Measurements from ENCODE around the gene GDI2.
"Not testable (repeated sequence)": the region's sequence is repeated elsewhere in the genome, so short reads cannot be mapped to it uniquely, and the experiment has no call there.

Gene GDI2

DNA sequence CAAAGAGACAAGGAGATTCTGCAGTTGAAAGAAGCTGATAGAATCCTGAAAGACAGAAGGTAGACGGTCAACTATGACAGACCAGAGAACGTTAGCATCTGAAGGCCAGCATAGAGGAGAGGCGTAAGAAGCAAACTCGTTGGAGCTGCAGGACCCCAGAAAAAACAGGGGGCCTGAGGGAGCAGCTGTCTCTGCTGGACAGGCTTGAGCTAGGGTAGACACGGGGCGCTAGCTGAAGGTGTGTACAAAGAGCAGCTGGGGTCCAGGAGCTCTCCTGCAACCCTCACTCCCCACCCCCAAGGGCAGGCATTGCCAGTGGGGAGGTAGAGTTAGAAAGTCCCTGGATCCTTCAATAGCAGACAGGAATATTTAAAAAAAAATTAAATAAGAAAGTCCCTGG is 14.6 kb upstream of the GDI2 start:
- no peak for DNase-seq

DNA sequence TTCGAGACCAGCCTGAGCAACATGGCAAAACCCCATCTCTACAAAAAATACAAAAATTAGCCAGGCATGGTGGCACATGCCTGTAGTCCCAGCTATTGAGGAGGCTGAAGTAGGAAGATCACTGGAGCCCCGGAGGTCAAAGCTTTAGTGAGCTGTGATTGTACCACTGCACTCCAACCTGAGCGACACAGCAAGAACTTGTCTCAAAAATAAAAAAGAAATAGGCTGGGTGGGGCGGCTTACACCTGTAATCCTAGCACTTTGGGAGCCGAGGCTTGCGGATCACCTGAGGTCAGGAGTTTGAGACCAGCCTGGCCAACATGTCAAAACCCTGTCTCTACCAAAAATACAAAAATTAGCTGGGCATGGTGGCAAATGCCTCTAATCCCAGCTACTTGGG is 13.3 kb upstream of the GDI2 start:
- not testable (repeated sequence) for DNase-seq

DNA sequence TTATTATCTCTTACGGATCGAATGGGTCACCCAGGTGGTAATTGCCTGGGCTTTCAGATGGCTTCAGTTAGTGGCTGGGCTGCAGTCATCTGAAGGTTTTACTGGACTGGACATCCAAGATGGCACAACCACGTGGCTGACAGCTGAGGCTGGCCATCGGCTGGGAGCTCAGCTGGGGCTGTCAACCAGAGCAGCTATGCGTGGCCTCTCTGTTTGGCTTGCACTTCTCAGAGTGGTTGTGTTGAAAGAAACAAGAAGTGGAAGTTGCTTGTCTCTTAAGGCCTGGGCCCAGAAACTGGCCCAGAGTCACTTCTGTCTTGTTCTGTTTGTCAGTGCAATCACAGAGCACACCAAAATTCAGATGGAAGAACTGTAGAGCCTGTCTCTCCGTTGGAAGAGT is 5.7 kb upstream of the GDI2 start:
- no peak for DNase-seq

DNA sequence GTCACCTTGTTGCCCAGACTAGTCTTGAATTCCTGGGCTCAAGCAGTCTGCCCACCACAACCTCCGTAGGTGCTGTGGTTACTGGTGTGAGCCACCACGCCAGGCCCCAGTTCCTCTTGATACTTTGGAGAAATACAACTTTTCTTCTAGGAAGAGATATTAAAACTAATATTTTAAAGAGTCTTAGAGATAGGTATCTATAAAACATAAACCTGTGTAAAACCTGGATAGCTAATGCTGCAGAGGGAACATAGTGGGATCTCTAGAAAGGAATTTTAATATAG is 4.8 kb upstream of the GDI2 start:
- no peak for DNase-seq

DNA sequence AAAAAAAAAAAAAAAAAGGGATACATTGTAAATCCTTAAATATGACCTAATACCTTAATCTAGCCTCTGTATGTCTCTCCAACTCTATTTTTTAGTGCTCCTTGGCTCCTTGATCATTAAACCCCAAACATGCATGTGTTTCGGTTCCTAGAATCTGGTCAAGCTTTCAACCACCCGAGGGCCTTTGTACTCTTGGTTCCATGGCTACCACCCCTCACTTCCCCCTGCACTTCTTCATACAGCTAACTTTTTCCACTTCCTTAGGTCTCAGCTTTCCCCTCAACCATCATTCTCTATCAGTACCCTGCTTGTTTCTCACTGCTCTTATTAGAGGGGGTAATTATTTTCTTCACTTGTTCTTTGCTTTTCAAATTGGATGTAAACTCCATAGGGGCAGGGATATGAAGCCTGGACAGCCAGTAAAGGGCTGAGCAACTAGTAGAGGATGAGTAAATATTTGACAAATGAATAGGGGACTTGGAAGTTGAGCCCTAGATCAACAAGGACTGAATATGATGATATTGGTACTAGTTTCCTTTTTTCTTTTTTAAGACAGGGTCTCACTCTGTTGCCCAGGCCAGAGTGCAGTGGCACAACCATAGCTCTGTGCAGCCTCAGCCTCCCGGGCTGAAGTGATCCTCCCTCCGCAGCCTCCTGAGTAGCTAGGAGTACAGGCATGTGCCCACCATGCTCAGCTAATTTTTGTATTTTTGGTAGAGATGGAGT is 4.3 kb upstream of the GDI2 start:
- DNase-seq = no peak

DNA sequence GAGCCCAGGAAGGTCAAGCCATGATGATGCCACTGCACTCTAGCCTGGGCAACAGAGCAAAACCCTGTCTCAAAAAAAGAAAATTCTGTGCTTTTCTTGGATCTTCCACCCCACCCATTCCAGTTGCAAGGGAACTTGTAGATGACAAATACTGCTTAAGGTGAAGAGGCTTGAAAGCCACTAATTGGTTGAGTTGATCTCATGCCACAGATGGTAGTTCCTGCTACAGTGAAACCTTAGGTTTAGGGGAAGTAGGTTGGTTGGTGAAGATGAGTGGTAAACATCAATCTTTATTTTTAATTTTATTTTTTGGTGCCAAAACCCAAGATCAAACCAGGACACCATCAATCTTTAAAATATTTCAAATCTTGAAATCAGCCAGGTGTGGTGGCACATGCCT is 2.9 kb upstream of the GDI2 start:
- DNase-seq = no peak

DNA sequence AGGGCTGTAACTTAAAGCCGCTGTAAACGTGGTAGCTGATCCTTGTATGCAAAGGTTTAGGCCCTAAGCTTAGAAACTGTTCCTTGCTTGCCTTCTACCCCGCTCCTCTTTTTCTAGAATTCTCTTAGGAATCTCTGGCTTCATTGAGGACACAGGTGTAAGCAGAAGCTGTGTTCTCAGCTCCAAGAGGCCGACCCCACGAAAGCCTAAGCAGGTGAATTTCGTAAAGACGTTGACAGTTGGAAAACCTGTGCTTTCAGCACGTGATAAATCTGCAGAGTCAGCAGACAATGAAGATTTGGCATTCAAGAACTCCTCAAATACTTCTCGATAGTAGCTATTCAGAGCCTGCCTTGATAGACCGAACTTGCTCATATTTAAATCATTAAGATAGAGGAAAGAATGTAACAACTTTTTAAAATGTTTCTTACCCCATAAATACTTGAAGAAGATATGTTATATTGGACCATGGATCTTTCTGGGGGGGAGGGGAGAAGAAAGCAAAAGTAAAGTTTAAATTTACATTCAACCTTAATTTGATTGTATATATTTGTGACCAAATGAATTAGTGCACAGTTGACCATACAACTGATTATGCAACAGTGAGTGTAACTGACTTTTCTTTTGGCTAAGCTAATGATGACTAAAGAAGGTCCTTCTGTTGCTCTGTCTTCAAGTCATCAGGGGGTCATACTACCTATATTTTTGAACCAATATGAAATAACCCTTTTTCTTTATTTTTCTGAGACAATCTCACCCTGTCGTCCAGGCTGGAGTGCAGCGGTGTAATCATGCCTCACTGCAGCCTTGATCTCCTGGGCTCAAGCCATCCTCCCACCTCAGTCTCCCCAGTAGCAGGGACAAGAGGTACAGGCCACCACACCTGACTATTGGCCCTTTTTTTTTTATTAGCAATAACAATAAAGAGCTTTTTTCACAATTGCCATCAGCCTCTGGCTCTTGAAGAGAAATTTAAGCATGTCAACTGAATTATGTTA is 1.2 kb upstream of the GDI2 start:
- no peak for DNase-seq

DNA sequence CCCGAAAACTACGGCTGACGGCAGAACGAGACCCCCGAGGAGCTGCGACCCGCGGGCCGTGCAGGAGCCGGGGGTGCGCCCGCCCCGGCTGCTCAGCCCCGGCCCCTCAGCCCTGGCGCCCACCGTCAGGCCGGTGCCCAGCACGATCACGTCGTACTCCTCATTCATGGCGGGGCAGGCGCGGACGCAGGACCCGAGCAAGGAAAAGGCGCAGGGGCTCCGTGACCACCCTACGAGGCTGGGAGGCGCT is 218 bp downstream of the GDI2 start:
- no peak for DNase-seq

DNA sequence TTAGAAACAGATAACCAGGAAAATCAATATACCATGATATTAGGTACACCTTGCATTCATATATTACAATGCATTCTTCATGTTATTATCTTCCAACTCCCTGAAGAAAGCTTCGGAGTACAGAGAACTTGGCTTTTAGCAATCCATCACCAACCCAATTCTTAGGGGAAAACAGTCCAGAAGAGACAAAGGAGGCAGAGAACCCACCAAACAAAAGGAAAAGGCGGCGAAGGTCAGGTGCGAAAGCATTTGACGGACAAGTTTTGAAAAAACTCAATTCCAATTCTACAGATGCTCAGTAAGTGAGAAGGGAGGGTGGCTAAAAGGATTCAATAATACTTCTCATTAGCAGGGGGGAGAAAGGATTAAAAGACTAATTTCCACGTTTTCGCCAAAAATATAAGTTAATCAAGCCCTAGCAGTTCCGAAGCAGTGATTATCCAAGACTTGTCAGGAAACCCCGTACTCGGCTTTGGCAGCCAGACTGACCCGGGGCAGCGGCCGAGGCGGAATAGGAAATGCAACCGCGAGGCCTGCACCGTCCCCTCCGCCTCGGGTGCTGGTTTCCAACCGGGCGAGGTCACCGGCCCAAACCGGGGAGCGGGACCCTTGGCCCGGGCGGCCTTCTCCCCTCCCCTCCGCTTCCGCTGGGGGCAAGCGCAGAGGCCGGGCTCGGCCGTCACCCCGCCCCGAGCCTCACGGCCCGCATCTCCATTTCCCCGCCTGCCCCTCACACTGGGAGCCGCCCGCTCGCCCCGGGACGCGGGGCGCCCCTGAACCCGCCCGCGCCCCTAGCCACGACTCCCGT is 747 bp downstream of the GDI2 start:
- peak; percentile 48 for DNase-seq

DNA sequence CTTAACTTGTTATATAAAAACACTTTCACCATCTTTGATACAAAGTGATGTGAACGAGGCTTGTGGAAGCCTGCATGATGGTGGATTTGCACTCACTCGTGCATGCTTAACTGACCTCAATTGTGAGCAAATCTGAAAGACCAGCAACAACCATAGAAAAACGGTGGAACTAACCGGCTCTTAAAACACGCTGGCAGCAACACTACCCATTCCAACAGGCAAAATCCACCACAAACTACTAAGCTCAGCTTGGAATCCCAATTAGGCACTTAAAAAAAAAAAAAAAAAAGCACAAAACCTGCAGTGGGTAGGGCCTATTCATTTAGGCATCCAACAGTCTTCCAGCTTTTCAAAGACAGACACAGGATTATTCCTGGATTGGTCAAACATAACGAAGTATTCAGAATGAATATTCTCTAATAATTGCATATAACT is 1.8 kb downstream of the GDI2 start:
- no peak for DNase-seq

DNA sequence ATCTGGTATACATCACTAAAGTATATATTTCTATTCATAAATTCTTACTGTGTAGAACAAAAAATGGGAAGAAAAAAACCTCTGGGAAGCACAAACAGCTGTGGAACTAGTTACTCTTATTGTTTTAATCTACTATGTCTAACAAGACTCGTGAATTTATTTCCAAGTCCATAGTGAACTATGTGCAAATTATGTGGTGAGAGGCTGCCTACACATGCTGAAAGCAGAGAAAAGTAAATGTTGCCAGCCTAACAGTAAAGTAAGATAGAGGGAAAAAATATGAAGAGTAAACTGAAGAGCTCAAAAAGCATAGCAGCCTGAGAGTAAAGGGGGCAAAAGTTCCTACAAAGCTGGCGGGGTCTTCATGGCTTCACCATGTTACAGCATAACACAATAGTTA is 3.0 kb downstream of the GDI2 start:
- no peak for DNase-seq

DNA sequence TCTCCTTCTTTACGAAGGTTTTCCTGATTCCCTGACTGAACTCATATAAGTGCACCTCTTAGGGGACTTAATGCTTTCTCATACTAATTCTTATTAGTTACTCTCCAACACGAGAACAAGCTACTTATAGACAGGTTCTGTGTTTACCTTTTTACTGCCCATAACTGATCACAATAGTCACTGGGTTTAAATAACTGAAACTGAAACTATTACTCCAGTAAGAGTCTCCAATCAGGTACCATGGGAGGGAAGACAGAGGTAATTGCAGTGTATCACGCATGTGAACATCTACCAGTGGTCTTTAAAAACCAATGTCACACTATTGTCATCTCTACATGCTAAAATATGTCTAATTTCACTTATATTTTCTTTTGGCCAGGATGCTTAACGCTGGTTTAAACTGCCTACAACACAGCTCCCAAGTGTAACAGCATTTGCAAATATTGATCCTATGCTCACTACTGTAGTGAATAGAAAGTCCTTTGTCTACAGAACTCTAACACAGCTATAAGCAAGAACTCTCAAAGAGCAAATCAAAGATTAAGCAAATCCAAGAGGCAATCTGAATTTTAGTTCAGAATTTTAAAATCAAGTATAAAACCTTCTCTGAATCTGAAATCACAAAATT is 3.6 kb downstream of the GDI2 start:
- DNase-seq = no peak

DNA sequence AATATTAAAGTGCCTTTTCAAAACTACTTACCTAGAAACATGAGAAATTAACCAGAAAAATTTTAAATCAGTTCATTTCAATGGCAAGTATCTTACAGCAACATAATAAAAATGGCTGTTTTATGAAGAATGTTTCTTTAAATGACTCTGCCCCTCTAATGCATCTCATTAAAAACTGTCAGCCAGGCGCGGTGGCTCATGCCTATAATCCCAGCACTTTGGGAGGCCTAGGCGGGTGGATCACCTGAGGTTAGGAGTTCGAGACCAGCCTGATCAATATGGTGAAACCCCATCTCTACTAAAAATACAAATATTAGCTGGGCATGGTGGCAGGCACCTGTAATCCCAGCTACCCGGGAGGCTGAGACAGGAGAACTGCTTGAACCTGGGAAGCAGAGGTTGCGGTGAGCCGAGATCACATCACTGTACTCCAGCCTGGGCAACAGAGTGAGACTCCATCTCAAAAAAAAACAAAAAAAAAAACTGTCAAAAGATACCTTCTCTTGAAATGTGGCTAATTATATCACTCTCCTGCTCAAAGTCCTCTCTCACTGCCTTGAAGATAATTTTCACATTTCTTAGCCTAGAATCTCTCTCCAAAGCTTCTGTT is 4.3 kb downstream of the GDI2 start:
- DNase-seq = not testable (repeated sequence)

DNA sequence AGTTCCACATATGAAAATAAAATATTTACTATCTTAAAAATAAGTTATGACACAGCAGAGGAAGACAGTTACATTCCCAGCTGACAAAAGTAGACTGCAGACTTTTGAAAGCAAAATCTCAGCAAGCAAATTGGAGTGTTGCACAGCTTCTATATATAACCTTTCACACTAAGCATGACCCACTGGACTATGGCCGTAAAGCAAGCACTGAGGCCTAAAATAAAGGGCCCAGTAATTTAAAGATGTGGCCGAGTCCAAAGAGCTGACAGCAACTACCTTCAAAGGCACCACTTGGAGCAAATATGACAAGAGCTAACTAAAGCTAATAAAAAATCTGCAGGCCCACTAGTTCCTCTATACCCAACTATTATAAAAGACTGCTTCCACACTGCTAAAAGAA is 6.5 kb downstream of the GDI2 start:
- DNase-seq = no peak

DNA sequence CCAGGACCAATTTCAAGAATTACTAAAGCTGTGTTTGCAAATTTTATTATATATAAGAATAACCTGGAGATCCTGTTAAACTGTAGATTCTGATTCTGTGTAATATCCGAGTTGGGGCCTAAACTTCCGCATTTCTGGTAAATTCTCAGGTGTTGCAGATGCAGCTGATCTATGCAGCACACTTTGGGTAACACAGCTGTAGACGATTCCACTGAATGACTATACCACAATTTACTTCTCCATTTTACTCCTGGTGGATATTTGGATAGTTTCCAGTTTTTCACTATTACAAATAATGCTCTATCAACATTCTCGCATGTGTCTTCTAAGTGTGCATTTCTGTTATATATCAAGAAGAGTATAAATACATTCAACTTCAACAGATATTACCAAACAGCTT is 7.5 kb downstream of the GDI2 start:
- no peak for DNase-seq

DNA sequence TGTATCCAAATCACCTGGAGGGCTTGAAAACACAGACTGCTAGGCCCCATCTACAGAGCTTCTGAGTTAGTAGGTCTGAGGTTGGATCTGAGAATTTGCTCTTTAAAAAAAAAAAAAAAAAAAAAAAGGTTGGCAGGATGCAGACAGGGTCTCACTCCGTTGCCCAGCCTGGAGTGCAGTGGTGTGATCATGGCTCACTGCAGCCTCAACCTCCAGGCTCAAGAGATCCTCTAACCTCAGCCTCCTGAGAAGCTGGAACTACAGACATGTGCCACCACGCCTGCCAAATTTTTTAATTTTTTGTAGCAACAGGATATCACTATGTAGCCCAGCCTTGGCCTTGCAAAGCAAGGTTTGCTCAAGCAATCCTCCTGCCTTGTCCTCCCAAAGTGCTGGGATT is 8.0 kb downstream of the GDI2 start:
- no peak for DNase-seq

DNA sequence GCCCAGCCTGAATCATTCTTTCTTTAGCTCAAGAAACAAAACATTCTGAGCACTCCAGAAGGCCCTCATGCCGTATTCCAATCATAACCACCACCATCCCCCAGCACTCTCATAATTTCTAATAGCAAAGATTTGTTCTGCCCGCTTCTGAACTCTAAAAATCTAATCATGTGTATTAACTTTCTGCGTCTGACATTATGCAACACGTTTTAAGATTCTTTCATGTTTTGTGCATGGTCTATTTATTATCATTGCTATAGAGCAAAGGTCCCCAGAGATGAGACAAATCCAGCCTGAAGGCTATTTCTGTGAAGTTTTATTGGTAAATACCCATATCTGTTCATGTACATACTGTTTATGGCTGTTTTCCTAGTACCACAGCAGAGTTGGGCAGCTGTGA is 8.8 kb downstream of the GDI2 start:
- no peak for DNase-seq

DNA sequence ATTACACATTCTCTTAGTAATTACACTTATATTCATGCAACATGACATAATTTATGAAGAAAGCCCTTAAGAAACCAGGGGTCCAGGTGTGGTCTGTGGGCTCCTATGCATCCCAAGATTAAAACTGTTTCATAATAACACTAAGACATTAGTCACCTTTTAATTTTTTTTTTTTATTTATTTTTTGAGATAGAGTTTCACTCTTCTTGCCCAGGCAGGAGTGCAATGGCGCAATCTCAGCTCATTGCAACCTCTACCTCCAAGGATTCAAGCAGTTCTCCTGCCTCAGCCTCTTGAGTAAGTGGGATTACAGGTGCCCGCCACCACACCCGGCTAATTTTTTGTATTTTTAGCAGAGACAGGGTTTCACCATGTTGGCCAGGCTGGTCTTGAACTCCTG is 12.5 kb downstream of the GDI2 start:
- no peak for DNase-seq

DNA sequence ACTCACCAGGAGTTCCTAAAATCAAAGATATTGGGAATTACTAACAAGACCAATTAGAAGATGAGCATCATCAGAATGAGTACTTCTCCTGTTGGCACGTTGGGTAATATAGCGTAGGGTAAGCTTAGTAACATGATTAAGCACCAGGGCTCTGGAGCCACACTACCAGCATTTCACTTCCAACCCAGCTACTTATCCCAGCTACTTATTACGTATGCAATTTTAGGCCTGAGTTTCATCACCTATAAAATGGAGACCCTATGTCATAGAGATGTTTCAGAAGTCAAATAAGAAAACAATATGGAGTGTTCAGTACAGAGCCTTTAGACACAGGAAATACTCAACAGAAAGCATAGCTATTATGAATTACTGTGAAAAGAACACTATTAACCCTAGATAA is 19.0 kb downstream of the GDI2 start:
- DNase-seq = no peak

DNA sequence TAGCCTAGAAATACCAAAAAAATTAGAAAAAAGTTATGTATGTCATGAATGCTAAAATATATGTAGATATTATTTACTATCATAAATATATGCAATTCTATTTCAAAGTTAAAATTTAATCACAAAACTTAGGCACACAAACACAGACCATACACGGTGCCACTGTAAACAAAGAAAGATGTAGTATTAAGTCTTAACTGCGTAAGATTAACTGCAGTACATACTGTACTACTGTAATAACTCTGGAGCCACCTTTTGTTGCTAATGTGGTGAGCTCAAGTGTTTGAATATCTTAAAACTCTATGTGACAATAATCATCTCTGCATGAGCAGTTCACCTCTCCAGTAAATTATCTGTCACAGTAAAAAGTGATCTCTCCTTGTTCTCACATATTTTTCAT is 23.6 kb downstream of the GDI2 start:
- no peak for DNase-seq

DNA sequence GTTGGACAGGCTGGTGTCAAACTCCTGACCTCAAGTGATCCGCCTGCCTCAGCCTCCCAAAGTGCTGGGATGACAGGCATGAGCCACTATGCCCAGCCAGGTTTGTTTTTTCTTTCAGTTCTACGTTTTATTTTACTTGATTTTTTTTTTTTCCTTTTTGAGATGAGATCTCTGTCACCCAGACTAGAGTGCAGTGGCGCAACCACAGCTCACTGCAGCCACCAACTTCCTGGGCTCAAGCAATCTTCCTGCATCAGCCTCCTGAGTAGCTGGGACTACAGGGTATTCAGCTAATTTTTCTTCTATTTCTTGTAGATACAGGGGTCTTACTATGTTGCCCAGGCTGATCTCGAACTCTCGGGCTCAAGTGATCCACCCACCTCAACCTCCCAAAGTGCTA is 24.3 kb downstream of the GDI2 start:
- no peak for DNase-seq

DNA sequence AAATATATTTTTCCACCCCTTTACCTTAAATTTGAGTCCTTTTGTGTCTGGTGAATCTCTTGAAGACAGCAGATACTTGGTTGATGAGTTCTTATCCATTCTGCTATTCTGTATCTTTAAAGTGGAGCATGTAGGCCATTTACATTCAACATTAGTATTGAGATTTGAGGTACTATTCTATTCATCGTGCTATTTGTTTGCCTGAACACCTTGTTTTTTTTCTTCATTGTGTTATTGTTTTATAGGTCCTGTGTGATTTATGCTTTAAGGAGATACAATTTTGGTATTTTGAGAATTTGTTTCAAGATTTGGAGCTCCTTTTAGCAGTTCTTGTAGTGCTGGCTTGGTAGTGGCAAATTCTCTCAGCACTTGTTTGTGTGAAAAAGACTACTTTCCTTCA is 29.9 kb downstream of the GDI2 start:
- no peak for DNase-seq

DNA sequence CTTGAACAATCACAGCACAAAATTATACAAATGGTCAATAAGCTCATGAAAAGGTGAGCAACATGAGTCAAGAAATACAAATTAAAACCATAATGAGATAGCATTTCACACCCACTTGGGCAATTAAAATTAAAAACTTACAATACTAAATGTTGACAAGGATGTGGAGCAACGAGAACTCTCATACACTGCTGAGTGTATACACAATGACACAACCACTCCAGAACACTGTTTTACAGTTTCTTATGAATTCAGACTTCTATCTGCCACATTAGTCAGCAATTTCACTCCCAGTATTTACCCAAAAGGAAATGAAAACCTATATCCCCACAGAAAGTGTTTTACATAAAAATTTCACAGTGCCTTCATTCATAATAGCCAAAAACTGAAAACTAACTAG is 31.1 kb downstream of the GDI2 start:
- DNase-seq = no peak

Data from CD4-positive, alpha-beta T cell treated with Interleukin-17A for 4 hours (primary cell).